ENCODE data around the gene PANK2.

DNA sequence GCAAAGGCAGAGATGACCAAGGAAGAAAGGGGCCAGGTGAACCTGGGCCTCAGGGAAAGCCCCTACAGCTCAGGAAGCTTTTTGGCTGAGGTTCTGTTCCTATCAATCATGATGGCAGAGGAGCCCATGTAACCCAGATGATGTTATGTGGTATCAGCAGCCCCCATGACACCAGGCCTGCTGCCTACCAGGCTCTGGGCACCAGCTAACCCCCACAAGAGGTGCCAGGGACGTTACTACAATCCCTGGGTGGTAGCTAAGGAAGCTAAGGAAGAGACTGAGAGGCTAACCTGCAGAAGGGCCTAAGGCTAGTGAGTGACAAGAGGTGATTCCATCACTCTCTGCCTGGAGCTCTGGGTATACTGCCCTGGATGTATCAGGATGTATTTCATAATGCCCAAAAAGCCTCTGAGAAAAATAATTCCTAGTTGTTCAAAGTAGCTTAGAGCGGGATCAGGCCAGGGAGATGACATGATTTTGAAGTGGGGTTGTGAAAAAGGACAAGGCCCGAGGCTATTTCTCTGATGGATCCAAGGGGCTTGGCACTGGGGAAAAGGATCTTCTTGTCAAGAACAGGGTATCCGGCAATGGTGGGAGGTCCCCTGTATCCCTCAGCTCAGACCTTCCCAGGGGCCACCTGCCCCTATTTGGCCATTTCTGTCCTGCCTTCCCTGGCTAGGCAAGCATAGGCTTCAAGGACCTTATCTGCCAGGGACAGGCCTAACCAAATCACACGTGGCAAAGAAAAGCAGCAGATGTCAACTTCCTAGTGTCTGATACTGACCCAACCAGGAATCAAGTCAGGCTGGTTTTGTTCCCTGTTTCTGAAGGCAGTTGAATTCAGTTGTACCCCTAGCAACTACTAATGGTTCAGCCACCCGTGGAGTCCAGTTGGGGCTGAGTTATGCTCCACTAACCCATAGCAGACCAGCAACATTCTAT, 41.3 kb downstream of the PANK2 start:
- TF ChIP-seq, protein P1, sequence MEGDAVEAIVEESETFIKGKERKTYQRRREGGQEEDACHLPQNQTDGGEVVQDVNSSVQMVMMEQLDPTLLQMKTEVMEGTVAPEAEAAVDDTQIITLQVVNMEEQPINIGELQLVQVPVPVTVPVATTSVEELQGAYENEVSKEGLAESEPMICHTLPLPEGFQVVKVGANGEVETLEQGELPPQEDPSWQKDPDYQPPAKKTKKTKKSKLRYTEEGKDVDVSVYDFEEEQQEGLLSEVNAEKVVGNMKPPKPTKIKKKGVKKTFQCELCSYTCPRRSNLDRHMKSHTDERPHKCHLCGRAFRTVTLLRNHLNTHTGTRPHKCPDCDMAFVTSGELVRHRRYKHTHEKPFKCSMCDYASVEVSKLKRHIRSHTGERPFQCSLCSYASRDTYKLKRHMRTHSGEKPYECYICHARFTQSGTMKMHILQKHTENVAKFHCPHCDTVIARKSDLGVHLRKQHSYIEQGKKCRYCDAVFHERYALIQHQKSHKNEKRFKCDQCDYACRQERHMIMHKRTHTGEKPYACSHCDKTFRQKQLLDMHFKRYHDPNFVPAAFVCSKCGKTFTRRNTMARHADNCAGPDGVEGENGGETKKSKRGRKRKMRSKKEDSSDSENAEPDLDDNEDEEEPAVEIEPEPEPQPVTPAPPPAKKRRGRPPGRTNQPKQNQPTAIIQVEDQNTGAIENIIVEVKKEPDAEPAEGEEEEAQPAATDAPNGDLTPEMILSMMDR (IDR thresholded peaks at IDR 0.05): no peak
- TF ChIP-seq POLR2A (IDR thresholded peaks at IDR 0.05) (no peak), EP300 (IDR thresholded peaks at IDR 0.05) (no peak)

Measured in tibial nerve (tissue), 4 donors.